Measurements from ENCODE around the gene NDST3.

DNA sequence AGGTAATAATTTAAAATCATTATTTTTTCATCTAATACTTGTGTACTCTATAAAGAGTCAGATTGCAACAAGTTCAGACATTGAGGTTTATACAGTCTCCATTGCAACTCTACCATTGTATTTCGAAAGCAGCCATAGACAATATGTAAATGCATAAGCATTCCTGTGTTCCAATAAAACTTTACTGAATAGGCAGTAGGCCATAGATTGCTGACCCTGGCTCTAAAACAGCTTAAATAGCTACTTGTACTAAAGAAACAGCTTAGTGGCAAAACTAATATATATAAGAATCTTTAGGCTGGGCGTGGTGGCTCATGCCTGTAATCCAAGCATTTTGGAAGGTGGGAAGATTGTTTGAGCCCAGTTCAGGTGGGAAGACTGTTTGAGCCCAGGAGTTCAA is 203.2 kb downstream of the NDST3 start:
- TF ChIP-seq, protein P1, sequence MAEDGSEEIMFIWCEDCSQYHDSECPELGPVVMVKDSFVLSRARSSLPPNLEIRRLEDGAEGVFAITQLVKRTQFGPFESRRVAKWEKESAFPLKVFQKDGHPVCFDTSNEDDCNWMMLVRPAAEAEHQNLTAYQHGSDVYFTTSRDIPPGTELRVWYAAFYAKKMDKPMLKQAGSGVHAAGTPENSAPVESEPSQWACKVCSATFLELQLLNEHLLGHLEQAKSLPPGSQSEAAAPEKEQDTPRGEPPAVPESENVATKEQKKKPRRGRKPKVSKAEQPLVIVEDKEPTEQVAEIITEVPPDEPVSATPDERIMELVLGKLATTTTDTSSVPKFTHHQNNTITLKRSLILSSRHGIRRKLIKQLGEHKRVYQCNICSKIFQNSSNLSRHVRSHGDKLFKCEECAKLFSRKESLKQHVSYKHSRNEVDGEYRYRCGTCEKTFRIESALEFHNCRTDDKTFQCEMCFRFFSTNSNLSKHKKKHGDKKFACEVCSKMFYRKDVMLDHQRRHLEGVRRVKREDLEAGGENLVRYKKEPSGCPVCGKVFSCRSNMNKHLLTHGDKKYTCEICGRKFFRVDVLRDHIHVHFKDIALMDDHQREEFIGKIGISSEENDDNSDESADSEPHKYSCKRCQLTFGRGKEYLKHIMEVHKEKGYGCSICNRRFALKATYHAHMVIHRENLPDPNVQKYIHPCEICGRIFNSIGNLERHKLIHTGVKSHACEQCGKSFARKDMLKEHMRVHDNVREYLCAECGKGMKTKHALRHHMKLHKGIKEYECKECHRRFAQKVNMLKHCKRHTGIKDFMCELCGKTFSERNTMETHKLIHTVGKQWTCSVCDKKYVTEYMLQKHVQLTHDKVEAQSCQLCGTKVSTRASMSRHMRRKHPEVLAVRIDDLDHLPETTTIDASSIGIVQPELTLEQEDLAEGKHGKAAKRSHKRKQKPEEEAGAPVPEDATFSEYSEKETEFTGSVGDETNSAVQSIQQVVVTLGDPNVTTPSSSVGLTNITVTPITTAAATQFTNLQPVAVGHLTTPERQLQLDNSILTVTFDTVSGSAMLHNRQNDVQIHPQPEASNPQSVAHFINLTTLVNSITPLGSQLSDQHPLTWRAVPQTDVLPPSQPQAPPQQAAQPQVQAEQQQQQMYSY (CRISPR knock-in tag; IDR thresholded peaks at IDR 0.05) = no peak
- no peak for TF ChIP-seq KLF13 (CRISPR knock-in tag; IDR thresholded peaks at IDR 0.05)
- TF ChIP-seq MED1 (CRISPR knock-in tag; IDR thresholded peaks at IDR 0.05) = no peak
- TF ChIP-seq FOXJ3 (CRISPR knock-in tag; IDR thresholded peaks at IDR 0.05; ENCODE audit: borderline replicate concordance) = no peak
- TF ChIP-seq, protein P2, sequence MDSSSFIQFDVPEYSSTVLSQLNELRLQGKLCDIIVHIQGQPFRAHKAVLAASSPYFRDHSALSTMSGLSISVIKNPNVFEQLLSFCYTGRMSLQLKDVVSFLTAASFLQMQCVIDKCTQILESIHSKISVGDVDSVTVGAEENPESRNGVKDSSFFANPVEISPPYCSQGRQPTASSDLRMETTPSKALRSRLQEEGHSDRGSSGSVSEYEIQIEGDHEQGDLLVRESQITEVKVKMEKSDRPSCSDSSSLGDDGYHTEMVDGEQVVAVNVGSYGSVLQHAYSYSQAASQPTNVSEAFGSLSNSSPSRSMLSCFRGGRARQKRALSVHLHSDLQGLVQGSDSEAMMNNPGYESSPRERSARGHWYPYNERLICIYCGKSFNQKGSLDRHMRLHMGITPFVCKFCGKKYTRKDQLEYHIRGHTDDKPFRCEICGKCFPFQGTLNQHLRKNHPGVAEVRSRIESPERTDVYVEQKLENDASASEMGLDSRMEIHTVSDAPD (CRISPR knock-in tag; IDR thresholded peaks at IDR 0.05) = no peak
- TF ChIP-seq TBP (CRISPR knock-in tag; IDR thresholded peaks at IDR 0.05) = no peak
- no peak for TF ChIP-seq TGIF2 (CRISPR knock-in tag; IDR thresholded peaks at IDR 0.05)
- no peak for TF ChIP-seq ZSCAN9 (CRISPR knock-in tag; IDR thresholded peaks at IDR 0.05; ENCODE audit: borderline replicate concordance)
- no peak for TF ChIP-seq ZBTB20 (CRISPR knock-in tag; IDR thresholded peaks at IDR 0.05; ENCODE audit: borderline replicate concordance, low read depth)
- TF ChIP-seq ZNF746 (CRISPR knock-in tag; IDR thresholded peaks at IDR 0.05) = no peak
- TF ChIP-seq ZNF441 (CRISPR knock-in tag; IDR thresholded peaks at IDR 0.05; ENCODE audit: borderline replicate concordance) = no peak
- no peak for TF ChIP-seq ETV6 (CRISPR knock-in tag; conservative IDR thresholded peaks at IDR 0.05)
- no peak for TF ChIP-seq HCFC1 (IDR thresholded peaks at IDR 0.05; ENCODE audit: low read depth, low read length)
- TF ChIP-seq RAD51 (IDR thresholded peaks at IDR 0.05; ENCODE audit: borderline replicate concordance) = no peak
